ENCODE data around the gene ARHGDIB. TPM values are rescaled to one million over a fixed set of nuclear protein-coding genes. Genes with fewer than 3 reads are reported as not detected.

Gene ARHGDIB
- total RNA-seq, 5 donors from 2014 or later (not counting 1 experiment from before 2014, with no cell fraction given) = 722 to 938 (median 785) TPM

- H3K4me1 ChIP-seq (ENCODE audit: control insufficient read depth in 1 of 2, extremely low read depth in 1 of 2, insufficient read depth in 2 of 2, low read length in 2 of 2) = no peaks in the 10 kb centered on the region
- peak overlapping the region in 1 of 2 donors; percentile 40 for H3K27ac Mint-ChIP-seq
- H3K4me3 Mint-ChIP-seq = no peak overlapping the region
- ATAC-seq (replicated peaks in 1 of 4) = no peak
- peaks cover 9 to 51% of the 10 kb centered on the region in 2 donors for H3K36me3 ChIP-seq (ENCODE audit: control insufficient read depth in 2 of 2, extremely low read depth in 1 of 2, insufficient read depth in 1 of 2, low read length in 1 of 2)
- H3K4me1 Mint-ChIP-seq = peaks cover 23 to 26% (median 25%) of the 10 kb centered on the region in 3 donors
- no peaks in the 10 kb centered on the region for H3K9me3 Mint-ChIP-seq
- peaks cover 78% of the 10 kb centered on the region for H3K36me3 Mint-ChIP-seq
- no peaks in the 10 kb centered on the region for H3K27me3 ChIP-seq (replicated peaks in 1 of 2; ENCODE audit: control insufficient read depth in 2 of 2, extremely low read depth in 1 of 2, insufficient read depth in 2 of 2, low read length in 1 of 2)
- 100% methylated on average over 1 of the region's 2 CpGs for WGBS (ENCODE audit: insufficient coverage)
- no peaks in the 10 kb centered on the region for H3K27me3 Mint-ChIP-seq
- CTCF ChIA-PET = interaction anchor here in 1 of 2 donors (0.6 to 0.9 kb wide), 3 partner anchors 11 to 73 kb away, joined by 3 read pairs; no protein-coding TSS in a partner anchor
- DNase-seq = no peak
- no peaks in the 10 kb centered on the region for H3K9me3 ChIP-seq
- no peak overlapping the region for H3K27ac ChIP-seq (ENCODE audit: low read length)
- POLR2A ChIA-PET = interaction anchor here in 1 of 2 donors (1.0 kb wide), 1 partner anchor 10 kb away, joined by 3 read pairs; no protein-coding TSS in a partner anchor
- no peak overlapping the region for H3K4me3 ChIP-seq (ENCODE audit: control insufficient read depth in 1 of 2, extremely low read depth in 1 of 2, low read length in 1 of 2)
Observed at GRCh38 chr12:14911131-14911530, 50.3 kb downstream of the ARHGDIB start.

- ATAC-seq (replicated peaks in 1 of 4) (peak in 2 of 4 experiments; percentile 60 to 78), DNase-seq (no peak)
- peaks cover 24 to 28% (median 26%) of the 10 kb centered on the region in 3 donors for H3K4me1 Mint-ChIP-seq
- no peak overlapping the region for H3K4me3 Mint-ChIP-seq
- no peaks in the 10 kb centered on the region for H3K27me3 Mint-ChIP-seq
- Histone ChIP-seq H3K27ac (ENCODE audit: low read length) (no peak overlapping the region), H3K9me3 (no peaks in the 10 kb centered on the region), H3K36me3 (ENCODE audit: control insufficient read depth in 2 of 2, extremely low read depth in 1 of 2, insufficient read depth in 1 of 2, low read length in 1 of 2) (peaks cover 9 to 43% of the 10 kb centered on the region in 2 donors), H3K4me1 (ENCODE audit: control insufficient read depth in 1 of 2, extremely low read depth in 1 of 2, insufficient read depth in 2 of 2, low read length in 2 of 2) (no peaks in the 10 kb centered on the region), H3K27me3 (replicated peaks in 1 of 2; ENCODE audit: control insufficient read depth in 2 of 2, extremely low read depth in 1 of 2, insufficient read depth in 2 of 2, low read length in 1 of 2) (no peaks in the 10 kb centered on the region), H3K4me3 (ENCODE audit: control insufficient read depth in 1 of 2, extremely low read depth in 1 of 2, low read length in 1 of 2) (no peak overlapping the region)
- POLR2A ChIA-PET = no interaction called here
- CTCF ChIA-PET = interaction anchor here (0.6 to 0.9 kb wide), 4 partner anchors 10 to 1141 kb away, joined by 3 read pairs; no protein-coding TSS in a partner anchor
- H3K27ac Mint-ChIP-seq = peak overlapping the region; percentile 29 to 79
- H3K36me3 Mint-ChIP-seq = peaks cover 74% of the 10 kb centered on the region
- WGBS (ENCODE audit: insufficient coverage) = 67% methylated on average over 2 of the region's 5 CpGs
- peaks cover 0 to 3% (median 0%) of the 10 kb centered on the region in 3 donors for H3K9me3 Mint-ChIP-seq
Observed at GRCh38 chr12:14910090-14910915, 51.1 kb downstream of the ARHGDIB start.

- H3K27me3 Mint-ChIP-seq = no peaks in the 10 kb centered on the region
- Histone ChIP-seq H3K4me3 (ENCODE audit: control insufficient read depth in 1 of 2, extremely low read depth in 1 of 2, low read length in 1 of 2) (no peak overlapping the region), H3K36me3 (ENCODE audit: control insufficient read depth in 2 of 2, extremely low read depth in 1 of 2, insufficient read depth in 1 of 2, low read length in 1 of 2) (peaks cover 0 to 21% of the 10 kb centered on the region in 2 donors), H3K9me3 (no peaks in the 10 kb centered on the region), H3K4me1 (ENCODE audit: control insufficient read depth in 1 of 2, extremely low read depth in 1 of 2, insufficient read depth in 2 of 2, low read length in 2 of 2) (no peaks in the 10 kb centered on the region), H3K27ac (ENCODE audit: low read length) (no peak overlapping the region), H3K27me3 (replicated peaks in 1 of 2; ENCODE audit: control insufficient read depth in 2 of 2, extremely low read depth in 1 of 2, insufficient read depth in 2 of 2, low read length in 1 of 2) (no peaks in the 10 kb centered on the region)
- no peak for ATAC-seq (replicated peaks in 1 of 4)
- H3K4me1 Mint-ChIP-seq = peaks cover 18 to 28% (median 26%) of the 10 kb centered on the region in 3 donors
- H3K36me3 Mint-ChIP-seq = peaks cover 59% of the 10 kb centered on the region
- ChIA-PET POLR2A (no interaction called here), CTCF (no interaction called here)
- H3K9me3 Mint-ChIP-seq = peaks cover 0 to 3% (median 0%) of the 10 kb centered on the region in 3 donors
- no CpG with 5 or more reads among the region's 1 CpG for WGBS (ENCODE audit: insufficient coverage)
- no peak overlapping the region for H3K4me3 Mint-ChIP-seq
- H3K27ac Mint-ChIP-seq = no peak overlapping the region
- DNase-seq = no peak
Observed at GRCh38 chr12:14907953-14908352, 53.4 kb downstream of the ARHGDIB start.

- H3K27ac Mint-ChIP-seq = no peak overlapping the region
- 100% methylated on average over 2 of the region's 5 CpGs for WGBS (ENCODE audit: insufficient coverage)
- peaks cover 0 to 3% (median 0%) of the 10 kb centered on the region in 3 donors for H3K9me3 Mint-ChIP-seq
Observed at GRCh38 chr12:14906114-14906513, 55.3 kb downstream of the ARHGDIB start.

GRCh38 chr12:14905269-14906004, 56.0 kb downstream of the ARHGDIB start:
- Histone ChIP-seq H3K36me3 (ENCODE audit: control insufficient read depth in 2 of 2, extremely low read depth in 1 of 2, insufficient read depth in 1 of 2, low read length in 1 of 2) (peaks cover 0 to 7% of the 10 kb centered on the region in 2 donors), H3K27me3 (replicated peaks in 1 of 2; ENCODE audit: control insufficient read depth in 2 of 2, extremely low read depth in 1 of 2, insufficient read depth in 2 of 2, low read length in 1 of 2) (no peaks in the 10 kb centered on the region), H3K4me3 (ENCODE audit: control insufficient read depth in 1 of 2, extremely low read depth in 1 of 2, low read length in 1 of 2) (no peak overlapping the region), H3K4me1 (ENCODE audit: control insufficient read depth in 1 of 2, extremely low read depth in 1 of 2, insufficient read depth in 2 of 2, low read length in 2 of 2) (no peaks in the 10 kb centered on the region), H3K27ac (ENCODE audit: low read length) (no peak overlapping the region), H3K9me3 (no peaks in the 10 kb centered on the region)
- H3K27me3 Mint-ChIP-seq = no peaks in the 10 kb centered on the region
- H3K4me1 Mint-ChIP-seq = peaks cover 11 to 26% (median 25%) of the 10 kb centered on the region in 3 donors
- peaks cover 0 to 3% (median 0%) of the 10 kb centered on the region in 3 donors for H3K9me3 Mint-ChIP-seq
- ChIA-PET CTCF (no interaction called here), POLR2A (no interaction called here)
- H3K4me3 Mint-ChIP-seq = no peak overlapping the region
- H3K27ac Mint-ChIP-seq = peak overlapping the region; percentile 8 to 13
- no peak for DNase-seq
- WGBS (ENCODE audit: insufficient coverage) = no CpG with 5 or more reads among the region's 5 CpGs
- H3K36me3 Mint-ChIP-seq = peaks cover 44% of the 10 kb centered on the region
- no peak for ATAC-seq (replicated peaks in 1 of 4)

More at GRCh38 chr12:14906114-14906513, 55.3 kb downstream of the ARHGDIB start:
- H3K4me3 Mint-ChIP-seq = no peak overlapping the region
- no peaks in the 10 kb centered on the region for H3K27me3 Mint-ChIP-seq
- H3K4me3 ChIP-seq (ENCODE audit: control insufficient read depth in 1 of 2, extremely low read depth in 1 of 2, low read length in 1 of 2) = no peak overlapping the region
- DNase-seq (no peak), ATAC-seq (replicated peaks in 1 of 4) (no peak)
- ChIA-PET CTCF (interaction anchor here in 1 of 2 donors (0.7 kb wide), 1 partner anchor 53 kb away, joined by 4 read pairs; no protein-coding TSS in a partner anchor), POLR2A (no interaction called here)
- peaks cover 0 to 13% of the 10 kb centered on the region in 2 donors for H3K36me3 ChIP-seq (ENCODE audit: control insufficient read depth in 2 of 2, extremely low read depth in 1 of 2, insufficient read depth in 1 of 2, low read length in 1 of 2)
- H3K27me3 ChIP-seq (replicated peaks in 1 of 2; ENCODE audit: control insufficient read depth in 2 of 2, extremely low read depth in 1 of 2, insufficient read depth in 2 of 2, low read length in 1 of 2) = no peaks in the 10 kb centered on the region
- peaks cover 48% of the 10 kb centered on the region for H3K36me3 Mint-ChIP-seq
- peaks cover 18 to 30% (median 29%) of the 10 kb centered on the region in 3 donors for H3K4me1 Mint-ChIP-seq
- H3K9me3 ChIP-seq = no peaks in the 10 kb centered on the region
- no peak overlapping the region for H3K27ac ChIP-seq (ENCODE audit: low read length)
- no peaks in the 10 kb centered on the region for H3K4me1 ChIP-seq (ENCODE audit: control insufficient read depth in 1 of 2, extremely low read depth in 1 of 2, insufficient read depth in 2 of 2, low read length in 2 of 2)

GRCh38 chr12:14904854-14905253, 56.5 kb downstream of the ARHGDIB start:
- Mint-ChIP-seq H3K27me3 (no peaks in the 10 kb centered on the region), H3K9me3 (peaks cover 0 to 3% (median 0%) of the 10 kb centered on the region in 3 donors), H3K27ac (peak overlapping the region; percentile 8 to 13), H3K4me3 (no peak overlapping the region), H3K36me3 (peaks cover 46% of the 10 kb centered on the region), H3K4me1 (peaks cover 11 to 20% (median 19%) of the 10 kb centered on the region in 3 donors)
- WGBS (ENCODE audit: insufficient coverage) = 89% methylated on average over 4 of the region's 8 CpGs
- Histone ChIP-seq H3K4me1 (ENCODE audit: control insufficient read depth in 1 of 2, extremely low read depth in 1 of 2, insufficient read depth in 2 of 2, low read length in 2 of 2) (no peaks in the 10 kb centered on the region), H3K36me3 (ENCODE audit: control insufficient read depth in 2 of 2, extremely low read depth in 1 of 2, insufficient read depth in 1 of 2, low read length in 1 of 2) (peaks cover 0 to 6% of the 10 kb centered on the region in 2 donors), H3K27ac (ENCODE audit: low read length) (no peak overlapping the region), H3K4me3 (ENCODE audit: control insufficient read depth in 1 of 2, extremely low read depth in 1 of 2, low read length in 1 of 2) (no peak overlapping the region), H3K9me3 (no peaks in the 10 kb centered on the region), H3K27me3 (replicated peaks in 1 of 2; ENCODE audit: control insufficient read depth in 2 of 2, extremely low read depth in 1 of 2, insufficient read depth in 2 of 2, low read length in 1 of 2) (no peaks in the 10 kb centered on the region)
- ChIA-PET POLR2A (no interaction called here), CTCF (no interaction called here)
- ATAC-seq (replicated peaks in 1 of 4) (no peak), DNase-seq (no peak)

All from T-cell (primary cell).